Measurements from ENCODE around the gene LIMK2. TPM values are rescaled to one million over a fixed set of nuclear protein-coding genes. Genes with fewer than 3 reads are reported as not detected.

The LIMK2 gene
- total and polyA plus RNA-seq, 2 donors, result 21.6 to 32.6 TPM

- H3K36me3 ChIP-seq (ENCODE audit: control insufficient read depth in 2 of 2, insufficient read depth in 2 of 2, low read length in 1 of 2), result peaks cover 63 to 89% of the 10 kb centered on the region in 2 donors
- no peak overlapping the region for H3K4me3 ChIP-seq (ENCODE audit: low read length in 2 of 2)
- no peaks in the 10 kb centered on the region for H3K9me3 ChIP-seq (ENCODE audit: control insufficient read depth in 2 of 2, insufficient read depth in 1 of 2, low read length in 1 of 2)
- peak overlapping the region; percentile 89 to 90 for H3K27ac ChIP-seq (ENCODE audit: low read depth in 1 of 2, low read length in 1 of 2)
- no peaks in the 10 kb centered on the region for H3K27me3 ChIP-seq (ENCODE audit: control insufficient read depth in 2 of 2, insufficient read depth in 1 of 2, low read length in 1 of 2)
- no peak for DNase-seq (ENCODE audit: low read depth in 6 of 9, low spot score in 9 of 9)
- H3K4me1 ChIP-seq (ENCODE audit: control insufficient read depth in 2 of 2, insufficient read depth in 2 of 2, low read length in 2 of 2), result peaks cover 7 to 32% of the 10 kb centered on the region in 2 donors
Observed at GRCh38 chr22:31279327-31279669, 67.2 kb downstream of the LIMK2 start.

GRCh38 chr22:31279821-31280505 is 67.9 kb downstream of the LIMK2 start:
- no peak for DNase-seq (ENCODE audit: low read depth in 6 of 9, low spot score in 9 of 9)
- H3K4me1 ChIP-seq (ENCODE audit: control insufficient read depth in 2 of 2, insufficient read depth in 2 of 2, low read length in 2 of 2), result peaks cover 14 to 38% of the 10 kb centered on the region in 2 donors

DNA sequence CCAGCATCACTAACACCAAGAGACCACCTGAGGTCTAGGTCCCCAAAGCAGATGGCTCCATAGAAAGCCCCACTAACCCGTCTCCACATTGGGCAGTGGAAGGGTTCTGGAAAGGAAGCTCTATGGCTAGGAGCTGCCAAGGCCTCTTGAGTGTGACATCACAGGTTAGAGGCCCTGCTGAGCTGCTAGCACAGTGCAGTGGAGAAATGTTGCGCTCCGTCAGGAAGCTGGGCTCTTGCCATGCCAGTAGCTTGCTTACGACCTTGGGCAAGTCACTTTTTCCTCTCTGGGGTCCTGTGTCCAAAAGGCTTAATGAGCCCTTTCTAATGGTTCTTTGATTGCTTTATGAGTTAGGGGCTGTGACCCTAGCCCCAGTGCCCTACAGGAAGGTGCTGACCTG is 69.6 kb downstream of the LIMK2 start:
- H3K27me3 ChIP-seq (ENCODE audit: control insufficient read depth in 2 of 2, insufficient read depth in 1 of 2, low read length in 1 of 2), result no peaks in the 10 kb centered on the region
- no peak overlapping the region for H3K4me3 ChIP-seq (ENCODE audit: low read length in 2 of 2)
- H3K9me3 ChIP-seq (ENCODE audit: control insufficient read depth in 2 of 2, insufficient read depth in 1 of 2, low read length in 1 of 2), result no peaks in the 10 kb centered on the region
- H3K4me1 ChIP-seq (ENCODE audit: control insufficient read depth in 2 of 2, insufficient read depth in 2 of 2, low read length in 2 of 2), result peaks cover 25 to 56% of the 10 kb centered on the region in 2 donors
- WGBS, result 72% methylated on average over 4 of the region's 4 CpGs
- DNase-seq (ENCODE audit: low read depth in 6 of 9, low spot score in 9 of 9), result no peak
- H3K27ac ChIP-seq (ENCODE audit: low read depth in 1 of 2, low read length in 1 of 2), result peak overlapping the region in 1 of 2 donors; percentile 77
- peaks cover 75 to 89% of the 10 kb centered on the region in 2 donors for H3K36me3 ChIP-seq (ENCODE audit: control insufficient read depth in 2 of 2, insufficient read depth in 2 of 2, low read length in 1 of 2)

More at GRCh38 chr22:31279821-31280505, 67.9 kb downstream of the LIMK2 start:
- Histone ChIP-seq H3K9me3 (ENCODE audit: control insufficient read depth in 2 of 2, insufficient read depth in 1 of 2, low read length in 1 of 2) (no peaks in the 10 kb centered on the region), H3K36me3 (ENCODE audit: control insufficient read depth in 2 of 2, insufficient read depth in 2 of 2, low read length in 1 of 2) (peaks cover 66 to 91% of the 10 kb centered on the region in 2 donors), H3K27ac (ENCODE audit: low read depth in 1 of 2, low read length in 1 of 2) (peak overlapping the region; percentile 89 to 90), H3K4me3 (ENCODE audit: low read length in 2 of 2) (no peak overlapping the region), H3K27me3 (ENCODE audit: control insufficient read depth in 2 of 2, insufficient read depth in 1 of 2, low read length in 1 of 2) (no peaks in the 10 kb centered on the region)

DNA sequence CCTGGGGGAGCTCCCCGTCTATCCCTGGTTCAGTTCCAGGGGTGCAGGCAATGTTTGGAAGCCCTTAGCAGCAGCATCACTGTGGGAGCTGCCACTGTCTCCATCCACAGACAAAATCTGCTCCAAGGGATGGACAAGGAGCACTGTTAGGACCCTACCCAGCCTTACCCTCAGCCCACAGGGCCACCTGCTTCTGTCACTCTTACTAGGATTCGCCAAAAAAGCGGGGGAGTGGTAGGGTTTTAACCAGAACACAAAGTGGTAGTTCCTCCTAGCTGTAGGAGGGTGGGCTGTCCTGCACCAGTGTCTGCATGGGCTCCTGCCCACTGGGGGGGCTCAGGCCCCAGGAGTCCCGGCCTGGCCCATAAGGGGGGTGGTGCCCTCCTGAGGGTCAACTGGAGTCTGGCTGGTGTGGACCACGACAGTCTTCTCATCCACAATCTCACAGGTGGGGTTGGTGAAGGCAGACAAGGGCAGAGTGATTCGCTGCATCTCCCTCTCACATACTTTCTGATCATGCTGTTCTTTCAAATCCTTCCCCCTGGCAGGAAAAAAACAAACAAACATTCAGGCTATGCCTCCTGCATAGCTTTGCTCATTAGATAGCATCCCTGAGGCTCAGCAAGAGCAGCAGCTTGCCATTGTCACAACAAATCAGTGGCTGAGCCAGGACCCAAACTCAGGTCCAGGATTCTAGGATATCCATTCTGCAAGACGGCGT is 70.8 kb downstream of the LIMK2 start:
- no peaks in the 10 kb centered on the region for H3K9me3 ChIP-seq (ENCODE audit: control insufficient read depth in 2 of 2, insufficient read depth in 1 of 2, low read length in 1 of 2)
- H3K27ac ChIP-seq (ENCODE audit: low read depth in 1 of 2, low read length in 1 of 2), result peak overlapping the region in 1 of 2 donors; percentile 71
- 86% methylated on average over 8 of the region's 8 CpGs for WGBS
- H3K36me3 ChIP-seq (ENCODE audit: control insufficient read depth in 2 of 2, insufficient read depth in 2 of 2, low read length in 1 of 2), result peaks cover 78 to 85% of the 10 kb centered on the region in 2 donors
- DNase-seq (ENCODE audit: low read depth in 6 of 9, low spot score in 9 of 9), result no peak
- no peak overlapping the region for H3K4me3 ChIP-seq (ENCODE audit: low read length in 2 of 2)
- H3K27me3 ChIP-seq (ENCODE audit: control insufficient read depth in 2 of 2, insufficient read depth in 1 of 2, low read length in 1 of 2), result no peaks in the 10 kb centered on the region
- peaks cover 37 to 64% of the 10 kb centered on the region in 2 donors for H3K4me1 ChIP-seq (ENCODE audit: control insufficient read depth in 2 of 2, insufficient read depth in 2 of 2, low read length in 2 of 2)

GRCh38 chr22:31284281-31285155 is 72.4 kb downstream of the LIMK2 start:
- Histone ChIP-seq H3K4me1 (ENCODE audit: control insufficient read depth in 2 of 2, insufficient read depth in 2 of 2, low read length in 2 of 2) (peaks cover 51 to 63% of the 10 kb centered on the region in 2 donors), H3K36me3 (ENCODE audit: control insufficient read depth in 2 of 2, insufficient read depth in 2 of 2, low read length in 1 of 2) (peaks cover 83 to 90% of the 10 kb centered on the region in 2 donors), H3K27me3 (ENCODE audit: control insufficient read depth in 2 of 2, insufficient read depth in 1 of 2, low read length in 1 of 2) (no peaks in the 10 kb centered on the region), H3K9me3 (ENCODE audit: control insufficient read depth in 2 of 2, insufficient read depth in 1 of 2, low read length in 1 of 2) (no peaks in the 10 kb centered on the region), H3K27ac (ENCODE audit: low read depth in 1 of 2, low read length in 1 of 2) (peak overlapping the region; percentile 89 to 96), H3K4me3 (ENCODE audit: low read length in 2 of 2) (peak overlapping the region in 1 of 2 donors; percentile 46)
- 28% methylated on average over 3 of the region's 3 CpGs for WGBS
- DNase-seq (ENCODE audit: low read depth in 6 of 9, low spot score in 9 of 9), result no peak

DNA sequence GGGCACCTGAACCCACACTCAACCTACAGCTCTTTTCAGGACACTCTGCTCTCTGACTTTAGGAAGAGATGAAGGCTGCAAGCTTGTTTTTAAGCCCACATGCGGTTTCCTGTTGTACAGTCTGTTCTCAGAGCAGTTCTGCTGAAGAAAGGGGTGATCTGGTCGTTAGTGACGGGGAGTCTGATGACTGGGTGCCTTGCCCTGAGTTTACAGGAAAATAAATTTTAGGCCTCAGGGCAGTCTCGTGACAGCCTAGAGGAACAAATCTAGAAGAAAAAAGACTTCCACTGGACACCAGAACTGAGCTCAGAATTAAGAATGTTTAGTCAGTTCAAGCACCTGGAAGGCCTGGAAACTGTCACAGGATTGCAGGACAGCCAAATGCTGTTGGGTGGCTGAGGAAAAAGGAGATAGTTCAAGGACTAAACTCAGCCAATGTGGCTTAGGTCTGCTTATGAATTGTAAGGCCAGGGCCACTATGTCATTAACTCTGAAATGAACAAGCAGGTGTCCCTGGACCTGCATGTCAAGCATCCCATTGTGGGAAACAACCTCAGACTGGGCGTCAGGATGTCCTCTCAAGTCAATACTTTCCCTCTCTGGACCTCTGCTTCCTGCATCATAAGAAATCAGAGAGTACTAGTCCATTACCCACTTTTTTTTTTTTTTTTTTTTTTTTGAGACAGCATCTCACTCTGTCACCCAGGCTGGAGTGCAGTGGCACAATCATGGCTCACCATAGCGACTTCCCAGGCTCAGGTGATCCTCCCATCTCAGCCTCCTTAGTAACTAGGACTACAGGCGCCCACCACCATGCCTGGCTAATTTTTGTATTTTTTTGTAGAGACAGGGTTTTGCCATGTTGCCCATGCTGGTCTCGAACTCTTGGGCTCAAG is 74.5 kb downstream of the LIMK2 start:
- H3K27me3 ChIP-seq (ENCODE audit: control insufficient read depth in 2 of 2, insufficient read depth in 1 of 2, low read length in 1 of 2), result no peaks in the 10 kb centered on the region
- peak overlapping the region; percentile 96 to 99 for H3K27ac ChIP-seq (ENCODE audit: low read depth in 1 of 2, low read length in 1 of 2)
- H3K9me3 ChIP-seq (ENCODE audit: control insufficient read depth in 2 of 2, insufficient read depth in 1 of 2, low read length in 1 of 2), result no peaks in the 10 kb centered on the region
- peak overlapping the region in 1 of 2 donors; percentile 46 for H3K4me3 ChIP-seq (ENCODE audit: low read length in 2 of 2)
- peak in 8 of 9 donors; percentile 57 to 91 (median 74) for DNase-seq (ENCODE audit: low read depth in 6 of 9, low spot score in 9 of 9)
- peaks cover 49 to 70% of the 10 kb centered on the region in 2 donors for H3K4me1 ChIP-seq (ENCODE audit: control insufficient read depth in 2 of 2, insufficient read depth in 2 of 2, low read length in 2 of 2)
- peaks cover 69 to 88% of the 10 kb centered on the region in 2 donors for H3K36me3 ChIP-seq (ENCODE audit: control insufficient read depth in 2 of 2, insufficient read depth in 2 of 2, low read length in 1 of 2)
- 45% methylated on average over 8 of the region's 8 CpGs for WGBS

DNA sequence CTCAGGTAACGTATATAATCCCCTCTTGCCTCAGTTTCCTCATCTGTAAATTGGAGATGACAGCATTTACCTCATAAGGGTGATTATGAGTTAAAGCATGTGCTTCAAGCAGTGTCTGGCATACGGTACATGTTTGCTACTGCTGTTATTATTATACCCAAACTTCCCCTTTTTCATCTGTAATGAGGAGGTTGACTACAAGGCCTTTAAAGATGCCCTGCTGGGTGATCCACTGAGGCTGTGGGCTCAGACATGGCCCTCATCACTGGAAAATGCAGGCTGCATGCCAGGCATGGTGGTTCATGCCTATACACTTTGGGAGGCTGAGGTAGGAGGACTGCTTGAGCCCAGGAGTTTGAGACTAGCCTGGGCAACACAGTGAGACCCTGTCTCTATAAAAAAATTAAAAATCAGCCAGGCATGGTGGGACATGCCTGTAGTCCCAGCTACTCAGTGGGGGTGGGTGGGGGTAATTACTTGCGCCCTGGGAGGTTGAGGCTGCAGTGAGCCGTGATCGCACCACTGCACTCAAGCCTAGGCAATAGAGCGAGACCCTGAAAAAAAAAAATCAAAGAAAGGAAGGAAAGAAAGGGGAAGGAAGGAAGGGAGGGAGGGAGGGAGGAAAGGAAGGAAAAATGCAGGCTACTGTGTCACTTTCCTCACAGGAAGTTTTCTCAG is 75.9 kb downstream of the LIMK2 start:
- Histone ChIP-seq H3K27ac (ENCODE audit: low read depth in 1 of 2, low read length in 1 of 2) (peak overlapping the region; percentile 15 to 99), H3K9me3 (ENCODE audit: control insufficient read depth in 2 of 2, insufficient read depth in 1 of 2, low read length in 1 of 2) (no peaks in the 10 kb centered on the region), H3K4me1 (ENCODE audit: control insufficient read depth in 2 of 2, insufficient read depth in 2 of 2, low read length in 2 of 2) (peaks cover 49 to 78% of the 10 kb centered on the region in 2 donors), H3K4me3 (ENCODE audit: low read length in 2 of 2) (peak overlapping the region in 1 of 2 donors; percentile 100), H3K27me3 (ENCODE audit: control insufficient read depth in 2 of 2, insufficient read depth in 1 of 2, low read length in 1 of 2) (no peaks in the 10 kb centered on the region), H3K36me3 (ENCODE audit: control insufficient read depth in 2 of 2, insufficient read depth in 2 of 2, low read length in 1 of 2) (peaks cover 55 to 74% of the 10 kb centered on the region in 2 donors)
- no peak for DNase-seq (ENCODE audit: low read depth in 6 of 9, low spot score in 9 of 9)
- WGBS, result 83% methylated on average over 6 of the region's 6 CpGs
